K562 (cell line): ENCODE data around the gene VMA21. TPM values are rescaled to one million over a fixed set of nuclear protein-coding genes. Genes with fewer than 3 reads are reported as not detected.
A peak's percentile ranks its signal among the peaks of the same experiment; 100 is the strongest.

ENCODE experiments used
- ATAC-seq: fragments of 200-7000 bp; cut with Tn5 transposase; 3 replicates; pipeline ENCODE4 v1.9.1; 2020; ENCODE audit warnings: moderate library complexity
- BruUV-seq: library from RNA; stranded (reverse); fragments of 400-500 nt; replicated peaks from 2 replicates; lab custom pipeline; 2021; lab: Mats Ljungman, UMichigan
- CTCF ChIA-PET: fragments of 300-600 bp; formaldehyde crosslinking; extraction: SDS; loops from one replicate; lab custom pipeline; 2021; ENCODE audit warnings: low intra/inter-chr PET ratio; lab: Yijun Ruan, JAX
- POLR2A ChIA-PET: fragments of 300-600, 350-650 bp; sonication (Branson Sonifier 250); formaldehyde crosslinking; extraction: SDS; loops from one replicate; lab custom pipeline; 2021; ENCODE audit warnings: antibody characterized with exemption, inconsistent platforms; lab: Yijun Ruan, JAX
- DNase-seq, 4 experiments: peaks; one replicate each; pipeline versions ENCODE4 v3.0.0 to v3.0.0-alpha.2; 2011 to 2018; ENCODE audit warnings: low spot score in 3 of 4, mixed read lengths in 3 of 4; ENCODE audit errors: extremely low read depth in 1 of 4
- FAIRE-seq: peaks from 2 replicates; lab custom pipeline; 2011; peaks lifted over from hg19 to GRCh38; lab: Jason Lieb, UNC
- H2AFZ ChIP-seq: 2 replicates; pipeline ENCODE4 v1.6.0; 2011; ENCODE audit warnings: low read depth, low read length, control low read depth, inconsistent platforms
- H3K27ac ChIP-seq: fragments of 200-600 bp; 3 replicates; pipeline ENCODE4 v1.8.0; 2011; ENCODE audit warnings: low read depth, mild to moderate bottlenecking, control low read depth, inconsistent platforms, low read length, moderate library complexity, mixed read lengths; ENCODE audit errors: extremely low read depth
- H3K27me3 ChIP-seq, 2 experiments: fragments of 300-600 bp in 1 of 2; 2 replicates in 1 of 2; 3 replicates in 1 of 2; pipeline versions ENCODE4 v1.6.0 to v1.8.0; 2011; ENCODE audit warnings: inconsistent platforms in 2 of 2, low read length in 2 of 2, mild to moderate bottlenecking in 1 of 2, mixed read lengths in 1 of 2, moderate library complexity in 1 of 2; ENCODE audit not compliant: control insufficient read depth in 2 of 2, insufficient read depth in 2 of 2
- H3K36me3 ChIP-seq: fragments of 300-600 bp; 3 replicates; pipeline ENCODE4 v1.8.0; 2011; ENCODE audit warnings: mild to moderate bottlenecking, low read length, inconsistent platforms; ENCODE audit not compliant: control insufficient read depth, insufficient read depth
- H3K4me1 ChIP-seq, 2 experiments: fragments of 200-600 bp in 1 of 2; replicated peaks in 1 of 2; 2 replicates in 1 of 2; 3 replicates in 1 of 2; pipeline versions ENCODE4 v1.5.1 to v1.8.0; 2011; ENCODE audit warnings: inconsistent platforms in 2 of 2, low read length in 2 of 2, mild to moderate bottlenecking in 1 of 2, mixed read lengths in 1 of 2, moderate library complexity in 1 of 2; ENCODE audit not compliant: control insufficient read depth in 2 of 2, insufficient read depth in 2 of 2
- H3K4me2 ChIP-seq: 2 replicates; pipeline ENCODE4 v1.6.1; 2011; ENCODE audit warnings: low read length, control low read depth, inconsistent platforms, mixed read lengths; ENCODE audit not compliant: insufficient read depth
- H3K4me3 ChIP-seq: fragments of 200-600 bp; sonication (generic), shearing (Covaris generic); 2 replicates; pipeline ENCODE4 v1.5.1; 2016; ENCODE audit warnings: control low read depth, inconsistent platforms
- H3K79me2 ChIP-seq: fragments of 200-600 bp; 3 replicates; pipeline ENCODE4 v1.8.0; 2011; ENCODE audit warnings: low read length, inconsistent platforms; ENCODE audit not compliant: control insufficient read depth, insufficient read depth
- H3K9ac ChIP-seq, 2 experiments: 2 replicates each; pipeline versions ENCODE4 v1.6.0 to v1.6.1; 2011; ENCODE audit warnings: low read depth in 2 of 2, low read length in 2 of 2, control low read depth in 1 of 2, inconsistent platforms in 1 of 2, mild to moderate bottlenecking in 1 of 2, mixed read lengths in 1 of 2; ENCODE audit not compliant: insufficient read depth in 1 of 2
- H3K9me1 ChIP-seq: one replicate; pipeline ENCODE4 v1.6.0; 2011; ENCODE audit warnings: inconsistent platforms, mild to moderate bottlenecking, low read length, moderate library complexity; ENCODE audit not compliant: control insufficient read depth, insufficient read depth
- H3K9me3 ChIP-seq: replicated peaks from 2 replicates; pipeline ENCODE4 v1.5.1; 2011; ENCODE audit warnings: low read depth, low read length, inconsistent platforms; ENCODE audit not compliant: control insufficient read depth, insufficient read depth
- H4K20me1 ChIP-seq: replicated peaks from 2 replicates; pipeline ENCODE4 v1.6.1; 2011; ENCODE audit warnings: low read length, inconsistent platforms, mixed read lengths; ENCODE audit not compliant: control insufficient read depth, insufficient read depth
- EWSR1 ChIP-seq: fragments of 450-650 bp; IDR thresholded peaks from 2 replicates; pipeline ENCODE4 v1.6.1; 2018; ENCODE audit warnings: borderline replicate concordance, mild to moderate bottlenecking, low read depth, moderate library complexity; ENCODE audit not compliant: partially characterized antibody
- POLR2AphosphoS5 ChIP-seq: IDR thresholded peaks from 2 replicates; pipeline ENCODE4 v1.6.1; 2011; ENCODE audit warnings: mild to moderate bottlenecking, low read depth, low read length, moderate library complexity; ENCODE audit not compliant: control insufficient read depth, insufficient read depth
- RFX1 ChIP-seq: fragments of 450-650 bp; IDR thresholded peaks from 2 replicates; pipeline ENCODE4 v1.6.1; 2016; ENCODE audit warnings: mild to moderate bottlenecking, moderate library complexity
- WGBS: fragments of 100-300 bp; shearing (Covaris generic); methylation state at CpG from one replicate; pipeline ENCODE4 v1.1.6; 2016; ENCODE audit warnings: low coverage, mixed read lengths; ENCODE audit not compliant: insufficient coverage; ENCODE audit errors: missing lambda C conversion rate; 5-methylcytosine and 5-hydroxymethylcytosine counted together
- in situ Hi-C: fragments of 300-500 bp; cut with MboI; formaldehyde crosslinking; loops from 4 replicates; pipeline ENCODE4 v1.15.0; 2018; ENCODE audit warnings: inconsistent platforms, mixed read lengths
- intact Hi-C: fragments of 100-400 bp; cut with micrococcal nuclease; formaldehyde crosslinking; loops from 2 replicates; pipeline ENCODE4 v1.14.2; 2022
- polyA plus RNA-seq, 8 experiments: library from polyadenylated mRNA; depleted of rRNA in 4 of 8; stranded (reverse) in 5 of 8; unstranded in 3 of 8; fragments of >200 nt; fragmentation: Nextera tagmentation in 2 of 8; fragmentation: Illumina TruSeq in 1 of 8; extraction: Ambion mirVana in 2 of 8; extraction: Trizol in 1 of 8; gene quantifications; 2 replicates each; pipeline versions ENCODE4 v1.2.1 to v1.2.3, GENCODE V29; 2011 to 2014; ENCODE audit warnings: inconsistent platforms in 1 of 8, missing spikeins in 1 of 8
- total RNA-seq, 7 experiments: library from RNA; depleted of rRNA in 6 of 7; stranded (reverse); fragments of >200 nt in 6 of 7; fragmentation: Illumina TruSeq in 2 of 7; extraction: Trizol in 2 of 7; gene quantifications; 2 replicates each; pipeline versions ENCODE4 v1.2.1 to v1.2.3, GENCODE V29; 2011 to 2021; ENCODE audit warnings: low replicate concordance in 1 of 7
- TF ChIP-seq, protein P1 (sequence below), 2 experiments: IDR thresholded peaks; 2 replicates each; pipeline ENCODE4 v1.6.1; 2011; ENCODE audit warnings: borderline replicate concordance in 1 of 2, control low read depth in 1 of 2, low read depth in 1 of 2, low read length in 1 of 2, mild to moderate bottlenecking in 1 of 2, mixed read lengths in 1 of 2, moderate library complexity in 1 of 2; ENCODE audit not compliant: insufficient read depth in 1 of 2, insufficient read length in 1 of 2, poor library complexity in 1 of 2, severe bottlenecking in 1 of 2; ENCODE audit errors: extremely low read depth in 1 of 2

The VMA21 gene
- total and polyA plus RNA-seq, 9 of the 15 experiments (the other 6 are each of a cell fraction or from before 2014, with no cell fraction given), result 17.5 to 101 (median 47.5) TPM

DNA sequence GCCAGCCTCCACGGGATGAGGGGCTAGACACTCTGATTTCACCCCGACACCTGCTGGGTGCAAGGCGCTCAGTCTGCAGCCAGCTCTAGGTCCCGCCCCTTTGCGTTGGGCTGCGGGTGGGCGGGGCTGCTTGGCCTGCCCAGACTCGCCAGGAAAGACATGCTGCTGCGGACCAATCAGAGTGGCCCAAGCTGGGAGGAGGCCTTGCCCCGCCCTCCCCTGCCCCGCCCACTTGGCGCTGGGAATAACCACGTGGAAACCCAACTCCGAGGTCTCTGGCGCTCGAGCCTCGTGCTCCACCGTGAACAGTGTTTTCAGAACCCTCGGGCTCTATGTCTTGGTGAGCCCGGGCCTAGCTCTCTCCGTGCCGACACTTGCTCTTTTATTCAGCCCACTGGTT lies 5.3 kb upstream of the VMA21 start:
- DNase-seq (peak in 3 of 4 experiments; percentile 29 to 36 (median 32)), FAIRE-seq (no peak), ATAC-seq (peak; percentile 76)
- Histone ChIP-seq H3K79me2 (peaks cover 5% of the 10 kb centered on the region; the same call in 2 of the 3 replicates), H4K20me1 (no peaks in the 10 kb centered on the region), H3K27ac (no peak overlapping the region), H3K9me3 (no peaks in the 10 kb centered on the region), H3K4me3 (no peak overlapping the region), H3K9me1 (no peaks in the 10 kb centered on the region), H3K4me2 (no peak overlapping the region), H3K9ac (no peak overlapping the region), H2AFZ (no peak overlapping the region), H3K27me3 (no peaks in the 10 kb centered on the region; a peak in 1 of 5 replicates), H3K4me1 (peaks cover 8 to 11% of the 10 kb centered on the region in 2 experiments; a peak in 4 of 5 replicates), H3K36me3 (no peaks in the 10 kb centered on the region)
- in situ Hi-C loops (no loop called here), intact Hi-C loops (no loop called here)
- WGBS, result 80% methylated on average over 7 of the region's 22 CpGs
- BruUV-seq, result no TSS peak
- POLR2A ChIA-PET, result no interaction called here
- CTCF ChIA-PET, result no interaction called here
- TF ChIP-seq, protein P1, sequence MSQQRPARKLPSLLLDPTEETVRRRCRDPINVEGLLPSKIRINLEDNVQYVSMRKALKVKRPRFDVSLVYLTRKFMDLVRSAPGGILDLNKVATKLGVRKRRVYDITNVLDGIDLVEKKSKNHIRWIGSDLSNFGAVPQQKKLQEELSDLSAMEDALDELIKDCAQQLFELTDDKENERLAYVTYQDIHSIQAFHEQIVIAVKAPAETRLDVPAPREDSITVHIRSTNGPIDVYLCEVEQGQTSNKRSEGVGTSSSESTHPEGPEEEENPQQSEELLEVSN (IDR thresholded peaks at IDR 0.05; ENCODE audit: borderline replicate concordance in 1 of 2, extremely low read depth in 1 of 2, insufficient read depth in 1 of 2, insufficient read length in 1 of 2, low read depth in 1 of 2, low read length in 1 of 2, poor library complexity in 1 of 2, severe bottlenecking in 1 of 2), result peak in 1 of 2 experiments; percentile 13
- no peak for TF ChIP-seq EWSR1

DNA sequence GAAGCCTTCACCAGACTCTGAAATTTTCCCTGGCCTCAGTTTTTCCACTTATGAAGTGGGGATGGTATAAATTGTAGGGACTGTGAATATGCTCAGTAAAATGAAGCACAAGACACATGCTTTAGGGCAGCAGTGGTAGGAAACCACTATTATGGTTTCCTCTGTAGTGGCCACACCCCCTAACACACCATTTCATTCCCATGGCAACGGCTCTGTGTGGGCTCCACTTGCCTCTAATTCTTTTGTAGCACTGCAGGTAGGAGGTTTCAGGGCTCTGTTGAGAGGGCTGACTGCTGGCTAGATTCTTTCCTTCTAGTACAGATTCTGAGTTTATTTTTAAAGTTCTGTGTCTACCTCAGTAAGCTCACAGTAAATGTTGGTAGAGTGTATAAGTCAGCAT lies 3.5 kb upstream of the VMA21 start:
- in situ Hi-C loops (no loop called here), intact Hi-C loops (no loop called here)
- Histone ChIP-seq H3K27me3 (no peaks in the 10 kb centered on the region), H3K79me2 (peaks cover 21% of the 10 kb centered on the region), H3K27ac (no peak overlapping the region), H3K9me1 (no peaks in the 10 kb centered on the region), H2AFZ (peak overlapping the region; percentile 25)
- BruUV-seq, result no TSS peak
- TF ChIP-seq RFX1 (peak; percentile 74), POLR2AphosphoS5 (no peak)
- TF ChIP-seq, all 486 proteins: peak for 1
- CTCF ChIA-PET, result no interaction called here
- no peak overlapping the region for H3K4me2 ChIP-seq
- no peak for FAIRE-seq
- peak in 1 of 4 experiments; percentile 24 for DNase-seq
- H3K4me1 ChIP-seq, result peaks cover 8 to 13% of the 10 kb centered on the region in 2 experiments; a peak in 4 of 5 replicates
- ATAC-seq, result no peak
- peaks cover 6% of the 10 kb centered on the region; the same call in 1 of the 2 replicates for H4K20me1 ChIP-seq
- POLR2A ChIA-PET, result no interaction called here
- H3K4me3 ChIP-seq, result no peak overlapping the region
- no peaks in the 10 kb centered on the region for H3K9me3 ChIP-seq
- 60% methylated on average over 1 of the region's 1 CpG for WGBS
- H3K9ac ChIP-seq, result no peak overlapping the region
- H3K36me3 ChIP-seq, result peaks cover under 1% of the 10 kb centered on the region; the same call in 1 of the 3 replicates
